ENCODE data around the gene KLK13.
A peak's percentile ranks its signal among the peaks of the same experiment; 100 is the strongest.

The KLK13 gene, protein sequence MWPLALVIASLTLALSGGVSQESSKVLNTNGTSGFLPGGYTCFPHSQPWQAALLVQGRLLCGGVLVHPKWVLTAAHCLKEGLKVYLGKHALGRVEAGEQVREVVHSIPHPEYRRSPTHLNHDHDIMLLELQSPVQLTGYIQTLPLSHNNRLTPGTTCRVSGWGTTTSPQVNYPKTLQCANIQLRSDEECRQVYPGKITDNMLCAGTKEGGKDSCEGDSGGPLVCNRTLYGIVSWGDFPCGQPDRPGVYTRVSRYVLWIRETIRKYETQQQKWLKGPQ

GRCh38 chr19:51064534-51065220, at the start of gene KLK13:
TSS of gene KLK13 (minus strand) at chr19:51065092. CDS start at chr19:51065067, 25 bp downstream.
- DNase-seq = no peak

- no peak for DNase-seq
Measured at GRCh38 chr19:51114087-51114729, 49.3 kb upstream of the KLK13 start.

GRCh38 chr19:51111606-51112005, 46.7 kb upstream of the KLK13 start:
- DNase-seq = no peak

GRCh38 chr19:51110666-51110971, 45.7 kb upstream of the KLK13 start:
- no peak for DNase-seq

DNA sequence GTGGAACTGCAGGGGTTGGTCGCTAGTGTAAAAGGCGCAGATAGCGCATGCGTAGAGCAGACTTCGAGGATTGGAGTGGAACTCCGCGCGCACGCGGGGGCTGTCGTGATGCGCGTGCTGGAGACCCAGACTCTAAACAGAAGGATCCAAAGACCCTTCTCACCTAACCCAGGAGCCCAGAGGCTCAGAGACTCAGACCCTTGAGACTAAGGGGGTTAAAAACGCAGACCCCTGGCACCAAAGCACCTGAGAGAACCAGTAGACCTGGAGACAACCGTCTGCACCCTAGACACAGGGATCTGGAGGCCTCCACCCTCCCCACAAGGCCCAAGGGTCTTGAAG, 43.9 kb upstream of the KLK13 start:
- peak in 17 of 58 donors; percentile 74 to 93 (median 86) for DNase-seq

DNA sequence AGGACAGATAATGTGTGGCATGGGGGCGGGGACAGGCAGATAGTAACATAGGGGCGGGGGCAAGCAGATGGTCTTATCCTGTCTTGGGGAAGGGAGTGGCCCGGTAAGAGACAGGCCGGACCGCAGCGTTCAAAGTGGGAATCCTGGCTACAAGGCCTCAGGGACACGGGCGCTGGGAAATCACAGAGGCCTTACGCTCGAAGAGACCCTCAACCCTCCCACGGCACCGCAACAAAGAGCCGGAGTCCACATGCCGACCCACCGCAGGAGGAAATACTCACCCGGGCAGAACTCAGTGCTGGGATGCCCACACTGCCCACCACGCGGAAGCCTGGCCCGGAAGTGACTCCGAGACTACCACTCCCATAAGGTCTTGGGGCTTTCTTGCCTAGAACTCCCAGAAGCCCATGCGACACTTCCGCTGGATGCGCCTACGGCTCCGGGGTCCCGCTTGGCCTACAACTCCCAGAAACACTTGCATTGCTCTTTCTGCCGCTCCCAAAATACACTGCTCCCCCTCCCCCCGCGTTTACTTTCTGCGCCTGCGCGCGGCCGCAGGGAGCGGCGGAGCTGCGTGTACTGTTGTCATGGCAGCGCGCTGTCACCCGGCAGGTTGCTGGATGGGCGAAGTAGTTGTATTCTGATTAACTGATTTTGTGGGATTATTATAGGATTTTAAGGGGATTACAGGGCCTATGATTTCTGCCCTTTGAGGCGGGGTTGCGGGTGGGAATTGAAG, 43.3 kb upstream of the KLK13 start, which contains the start of gene CTU1:
Gene CTU1, minus strand, starts transcription at position 344 of the 739 bp plus-strand sequence. CDS start 3,840 bp downstream, outside the sequence.
- peak; percentile 90 to 100 (median 98) for DNase-seq

DNA sequence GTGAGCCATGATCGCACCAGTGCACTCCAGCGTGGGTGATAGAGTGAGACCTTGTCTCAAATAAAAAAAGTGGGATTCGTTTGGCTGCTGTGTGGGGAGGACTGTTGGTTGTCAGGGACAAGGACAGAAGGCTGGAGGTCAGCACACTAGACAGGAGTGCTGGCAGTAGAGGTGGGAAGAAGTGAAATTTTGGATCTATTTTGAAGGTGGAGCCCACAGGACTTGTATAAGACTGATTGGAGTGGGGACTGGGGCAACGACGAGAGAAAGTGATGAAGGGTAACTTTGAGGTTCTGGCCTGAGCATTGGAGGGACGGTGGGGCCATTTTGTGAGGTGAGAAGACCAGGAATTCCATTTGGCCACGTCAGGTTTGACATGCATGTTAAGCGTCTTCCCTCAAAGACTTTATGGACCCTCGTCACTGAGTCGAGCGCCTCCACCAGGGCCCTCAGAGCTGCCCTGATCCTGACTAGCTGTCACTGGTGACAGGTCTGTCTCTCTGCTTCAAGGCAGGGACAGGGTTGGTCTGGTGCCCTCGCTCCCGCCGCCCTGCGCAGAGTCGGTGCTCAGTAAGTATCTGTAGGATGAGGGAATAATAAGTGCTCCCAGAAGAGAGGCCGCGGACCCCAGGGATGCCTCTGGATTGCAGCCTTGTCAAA, 42.6 kb upstream of the KLK13 start:
- peak in 6 of 58 donors; percentile 37 to 54 (median 44) for DNase-seq

- DNase-seq = no peak
Measured at GRCh38 chr19:51103926-51104341, 39.0 kb upstream of the KLK13 start.

DNA sequence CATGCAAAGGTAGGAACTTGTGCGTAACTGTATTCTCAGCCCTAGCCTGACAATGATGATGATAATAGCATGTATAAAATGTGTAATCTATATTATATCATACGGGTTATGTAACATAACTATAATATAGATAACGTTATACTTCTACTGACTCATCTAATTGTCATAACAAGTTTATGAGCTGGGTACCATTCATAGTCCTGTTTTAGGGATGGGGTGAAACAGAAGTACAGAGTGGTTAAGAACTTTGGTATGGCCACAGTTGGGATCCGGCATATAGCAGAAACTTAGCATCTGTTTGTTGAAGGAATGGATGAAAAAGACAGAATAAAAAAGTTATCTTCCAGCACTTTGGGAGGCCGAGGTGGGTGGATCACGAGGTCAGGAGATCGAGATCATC, 38.1 kb upstream of the KLK13 start:
- no peak for DNase-seq

DNA sequence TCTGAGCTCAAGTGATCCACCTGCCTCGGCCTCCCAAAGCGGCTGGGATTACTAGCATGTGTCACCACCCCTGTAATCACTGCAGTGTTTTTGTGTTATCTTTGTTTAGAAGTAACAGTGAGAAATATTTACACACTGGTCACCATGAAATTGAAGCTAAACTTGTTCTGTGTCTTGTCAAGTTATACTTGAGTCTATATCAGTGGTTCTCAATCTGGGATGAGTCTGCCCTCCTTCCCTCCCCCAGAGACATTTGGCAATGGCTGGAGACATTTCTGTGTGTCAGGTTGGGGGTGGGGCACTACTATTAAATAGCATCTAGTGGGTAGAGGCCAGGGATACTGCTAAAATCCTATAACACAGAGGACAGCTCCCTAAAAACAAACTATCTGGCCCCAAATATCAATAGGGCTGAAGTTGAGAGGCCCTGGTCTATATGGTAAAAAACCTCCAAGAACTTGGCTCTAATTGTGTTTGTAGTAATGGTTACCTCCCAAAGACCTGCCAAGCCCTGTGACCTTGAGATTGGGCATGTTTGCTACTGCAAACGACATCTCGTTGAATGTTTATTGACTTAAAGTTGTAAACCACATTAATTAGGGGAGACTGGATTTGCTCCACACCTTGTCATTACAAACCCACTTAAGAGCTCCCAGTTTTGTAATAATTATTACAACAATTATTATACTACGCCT, 36.4 kb upstream of the KLK13 start:
- DNase-seq = no peak

DNA sequence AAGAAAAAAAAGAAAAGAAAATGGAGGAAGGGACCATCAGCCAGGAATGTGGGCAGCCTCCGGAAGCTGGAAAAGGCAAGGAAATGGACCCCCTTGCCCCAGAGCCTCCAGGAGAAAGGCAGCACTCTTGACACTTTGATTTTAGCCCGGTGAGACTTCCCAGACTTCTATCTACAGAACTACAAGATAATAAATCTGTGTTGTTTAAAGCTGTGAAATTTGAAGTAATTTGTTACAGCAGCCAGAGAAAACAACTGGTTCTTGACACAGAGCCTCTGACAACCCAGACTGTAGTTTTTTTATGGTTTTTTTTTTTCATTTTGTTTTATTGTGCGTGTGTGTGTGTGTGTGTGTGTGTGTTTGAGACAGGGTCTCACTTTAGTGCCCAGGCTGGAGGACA, 35.7 kb upstream of the KLK13 start:
- no peak for DNase-seq

- DNase-seq = no peak
Measured at GRCh38 chr19:51099047-51099382, 34.1 kb upstream of the KLK13 start.

DNA sequence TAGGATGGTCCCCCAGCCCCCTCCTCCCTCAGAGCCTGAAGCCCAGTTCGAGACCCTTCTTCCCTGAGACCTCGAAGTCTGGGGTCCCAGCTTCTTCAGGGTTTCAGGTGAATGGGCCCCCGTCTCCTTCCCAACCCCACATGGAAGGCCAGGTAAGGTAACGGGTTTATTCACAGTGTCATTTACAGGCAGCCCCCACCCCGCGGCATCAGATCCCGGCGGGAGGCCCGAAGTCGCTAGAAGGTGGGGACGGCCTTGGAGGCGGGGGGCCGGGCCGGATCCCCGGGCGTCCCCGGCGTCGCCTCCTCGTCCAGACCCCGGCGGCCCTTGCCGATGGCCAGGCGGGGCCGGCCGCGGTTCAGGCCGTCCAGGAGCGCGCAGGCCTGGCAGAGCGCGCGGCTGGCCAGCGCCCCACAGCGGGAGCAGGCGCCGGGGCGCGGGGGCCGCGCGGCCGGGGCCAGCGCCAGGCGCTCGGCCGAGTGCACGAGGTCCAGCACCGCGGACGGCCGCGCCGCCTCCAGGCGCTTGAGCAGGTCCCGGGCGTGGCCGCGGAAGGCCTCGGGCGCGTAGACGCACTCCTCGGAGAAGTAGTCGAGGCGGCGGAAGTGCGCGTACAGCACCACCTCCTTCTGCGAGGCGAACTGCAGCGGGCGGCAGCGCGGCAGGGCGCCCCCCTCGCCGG, 33.6 kb upstream of the KLK13 start:
- no peak for DNase-seq

GRCh38 chr19:51097796-51098195, 32.9 kb upstream of the KLK13 start:
- no peak for DNase-seq

GRCh38 chr19:51097166-51097738, 32.4 kb upstream of the KLK13 start:
- peak in 35 of 58 donors; percentile 0 to 69 (median 15) for DNase-seq

DNA sequence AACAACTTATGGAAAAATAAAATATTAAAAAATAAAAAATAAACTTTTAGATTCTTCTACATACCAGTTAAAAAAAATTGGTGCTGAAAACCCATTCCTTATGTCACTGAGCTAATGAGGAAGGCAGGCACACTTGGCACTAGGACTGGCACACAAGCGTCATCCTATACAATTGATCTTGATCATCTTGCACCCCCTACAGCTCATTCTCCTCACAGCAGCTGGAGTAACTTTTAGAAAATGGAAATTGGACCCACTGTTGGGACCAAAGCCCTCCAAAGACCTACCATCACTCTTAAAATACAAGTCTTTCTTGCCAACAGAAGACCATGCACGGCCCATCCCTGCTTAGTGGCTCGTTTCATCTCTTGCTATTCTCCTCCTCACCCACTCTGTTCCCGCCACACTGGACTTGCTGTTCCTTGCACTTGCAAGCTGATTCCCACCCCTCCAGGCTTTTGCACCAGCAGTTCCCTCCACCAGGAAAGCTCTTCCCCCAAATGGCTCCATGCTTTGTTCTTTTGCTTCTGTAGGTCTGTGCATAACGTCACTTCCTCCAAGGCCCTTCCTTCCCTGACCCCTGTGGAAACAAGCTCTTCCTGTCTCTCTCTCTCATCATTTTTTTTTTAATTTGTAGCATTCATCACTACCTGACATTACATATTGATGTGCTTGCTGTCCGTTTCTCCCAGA, 31.7 kb upstream of the KLK13 start:
- no peak for DNase-seq

GRCh38 chr19:51094696-51095279, 29.9 kb upstream of the KLK13 start:
- DNase-seq = peak in 6 of 58 donors; percentile 2 to 9 (median 4)

DNA sequence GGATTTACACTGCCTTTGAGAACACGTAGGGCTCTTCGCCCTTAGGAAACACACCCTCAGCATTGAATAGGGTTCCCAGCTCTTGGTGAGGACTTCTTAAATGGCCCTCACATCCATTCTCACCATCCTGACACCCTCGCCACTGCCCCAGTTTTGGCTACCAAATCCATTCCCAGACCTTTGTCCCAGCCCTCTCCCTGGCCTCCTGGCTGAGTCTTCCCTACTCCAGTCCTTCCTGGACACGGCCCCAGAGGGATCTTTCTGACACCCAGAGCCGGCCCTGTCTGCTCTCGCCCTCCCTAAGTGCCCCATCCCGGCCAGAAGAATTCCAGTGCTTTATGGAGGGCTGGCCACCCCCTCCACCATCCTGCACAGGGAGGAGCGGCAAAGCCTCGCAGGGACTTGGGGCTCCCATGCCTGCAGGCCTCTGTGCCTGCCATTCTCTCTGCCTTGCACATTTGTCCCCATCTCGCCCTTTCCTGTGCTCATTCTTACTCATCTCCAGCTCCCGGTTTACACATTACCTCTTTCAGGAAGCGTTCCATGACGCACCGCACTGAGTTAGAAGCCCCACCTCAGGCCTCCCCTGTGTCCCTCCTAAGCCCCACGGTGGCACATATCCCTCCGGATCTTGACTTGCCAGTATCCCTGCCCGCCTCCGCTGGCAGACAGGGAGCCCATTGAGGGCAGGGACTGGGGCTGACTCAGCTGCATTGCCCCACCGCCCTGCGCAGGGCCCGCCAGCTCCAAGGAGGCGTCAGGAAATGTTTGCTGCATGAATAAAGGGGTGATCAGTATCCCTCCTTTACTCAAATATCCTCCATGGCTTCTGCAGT, 28.8 kb upstream of the KLK13 start:
- no peak for DNase-seq
